RWPE2 (cell line): ENCODE results near the gene OSCP1.

Experiments used
- ATAC-seq: fragments of 200-7000 bp; cut with Tn5 transposase; 3 replicates; pipeline ENCODE4 v1.9.1; 2021; ENCODE audit warnings: low read depth
- DNase-seq: peaks from one replicate; pipeline ENCODE4 v3.0.0-alpha.2; 2020; ENCODE audit warnings: low spot score
- H3K27ac ChIP-seq: fragments of 450-650 bp; 2 replicates; pipeline ENCODE4 v1.5.1; 2017; ENCODE audit warnings: mild to moderate bottlenecking; ENCODE audit not compliant: poor library complexity, severe bottlenecking
- H3K27me3 ChIP-seq: fragments of 250-450 bp; sonication (Bioruptor Pico); 2 replicates; pipeline ENCODE4 v1.5.1; 2021; ENCODE audit warnings: mild to moderate bottlenecking, moderate library complexity; ENCODE audit not compliant: insufficient read depth, poor library complexity, severe bottlenecking
- H3K36me3 ChIP-seq: fragments of 250-450 bp; sonication (Bioruptor Pico); 2 replicates; pipeline ENCODE4 v1.5.1; 2020; ENCODE audit warnings: low read depth, mild to moderate bottlenecking, moderate library complexity
- H3K4me1 ChIP-seq: fragments of 250-450 bp; sonication (Bioruptor Pico); 2 replicates; pipeline ENCODE4 v1.5.1; 2021; ENCODE audit warnings: mild to moderate bottlenecking, moderate library complexity; ENCODE audit not compliant: insufficient read depth, poor library complexity, severe bottlenecking
- H3K4me3 ChIP-seq: fragments of 250-450 bp; sonication (Bioruptor Pico); 2 replicates; pipeline ENCODE4 v1.5.1; 2021; ENCODE audit warnings: mild to moderate bottlenecking, moderate library complexity; ENCODE audit not compliant: severe bottlenecking
- H3K9me3 ChIP-seq: fragments of 250-450 bp; sonication (Bioruptor Pico); 2 replicates; pipeline ENCODE4 v1.5.1; 2021; ENCODE audit warnings: mild to moderate bottlenecking, moderate library complexity; ENCODE audit not compliant: severe bottlenecking
- TF ChIP-seq, protein P1 (sequence below): fragments of 450-650 bp; IDR thresholded peaks from one replicate; pipeline ENCODE4 v1.5.1; 2017; ENCODE audit warnings: mild to moderate bottlenecking, moderate library complexity; ENCODE audit not compliant: poor library complexity, severe bottlenecking

Gene OSCP1

DNA sequence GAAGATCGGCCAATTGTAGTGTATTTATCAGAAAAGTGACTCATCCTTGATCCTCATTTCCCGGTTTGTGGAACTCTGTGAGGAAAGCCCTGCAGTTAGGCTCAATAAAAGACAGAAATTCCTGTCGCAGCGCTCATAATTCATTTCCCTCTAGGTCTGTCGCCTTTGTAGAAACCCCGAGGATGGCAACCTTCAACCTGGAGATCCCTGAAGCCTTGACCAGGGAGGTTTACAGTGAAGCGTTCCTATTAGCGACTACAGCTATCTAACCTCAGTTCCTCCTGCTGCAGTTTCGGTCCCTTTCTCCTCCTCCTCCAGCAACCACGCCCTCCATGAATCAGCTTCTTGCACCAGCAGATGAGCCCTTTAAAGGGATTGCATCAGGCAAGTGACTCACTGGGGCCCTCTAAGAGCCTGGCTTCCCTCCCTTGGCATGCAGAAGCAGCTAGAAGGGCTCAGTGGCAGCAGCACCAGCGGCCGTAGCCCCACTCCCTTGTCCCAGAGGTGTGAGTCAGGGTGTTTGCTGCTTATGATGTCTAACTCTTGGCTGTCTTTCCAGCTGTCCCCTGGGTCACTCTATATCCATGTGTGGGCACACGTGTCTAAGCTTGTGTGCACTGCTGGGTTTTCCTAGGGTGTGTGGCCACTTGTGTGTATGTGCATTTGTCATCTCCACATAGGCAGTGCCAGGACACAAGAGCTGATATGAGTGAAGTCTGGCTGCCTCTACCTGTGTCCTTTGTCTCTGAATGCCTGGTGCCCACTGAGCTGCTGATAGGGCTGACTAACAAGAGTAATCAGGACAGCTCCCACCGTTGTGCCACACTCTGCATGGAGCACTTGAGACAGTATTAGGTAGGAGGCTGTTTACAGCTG lies 63.7 kb downstream of the OSCP1 start:
- TF ChIP-seq, protein P1, sequence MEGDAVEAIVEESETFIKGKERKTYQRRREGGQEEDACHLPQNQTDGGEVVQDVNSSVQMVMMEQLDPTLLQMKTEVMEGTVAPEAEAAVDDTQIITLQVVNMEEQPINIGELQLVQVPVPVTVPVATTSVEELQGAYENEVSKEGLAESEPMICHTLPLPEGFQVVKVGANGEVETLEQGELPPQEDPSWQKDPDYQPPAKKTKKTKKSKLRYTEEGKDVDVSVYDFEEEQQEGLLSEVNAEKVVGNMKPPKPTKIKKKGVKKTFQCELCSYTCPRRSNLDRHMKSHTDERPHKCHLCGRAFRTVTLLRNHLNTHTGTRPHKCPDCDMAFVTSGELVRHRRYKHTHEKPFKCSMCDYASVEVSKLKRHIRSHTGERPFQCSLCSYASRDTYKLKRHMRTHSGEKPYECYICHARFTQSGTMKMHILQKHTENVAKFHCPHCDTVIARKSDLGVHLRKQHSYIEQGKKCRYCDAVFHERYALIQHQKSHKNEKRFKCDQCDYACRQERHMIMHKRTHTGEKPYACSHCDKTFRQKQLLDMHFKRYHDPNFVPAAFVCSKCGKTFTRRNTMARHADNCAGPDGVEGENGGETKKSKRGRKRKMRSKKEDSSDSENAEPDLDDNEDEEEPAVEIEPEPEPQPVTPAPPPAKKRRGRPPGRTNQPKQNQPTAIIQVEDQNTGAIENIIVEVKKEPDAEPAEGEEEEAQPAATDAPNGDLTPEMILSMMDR: no peak
- DNase-seq (peak; percentile 98), ATAC-seq (peak; percentile 77)
- Histone ChIP-seq H3K27me3 (no peaks in the 10 kb centered on the region), H3K4me3 (peak overlapping the region; percentile 39), H3K36me3 (0 out of 2 replicates have a peak, but pooled peaks cover 4% of the 10 kb centered on the region), H3K27ac (peak overlapping the region; percentile 80), H3K9me3 (no peaks in the 10 kb centered on the region), H3K4me1 (peaks cover 10% of the 10 kb centered on the region)

DNA sequence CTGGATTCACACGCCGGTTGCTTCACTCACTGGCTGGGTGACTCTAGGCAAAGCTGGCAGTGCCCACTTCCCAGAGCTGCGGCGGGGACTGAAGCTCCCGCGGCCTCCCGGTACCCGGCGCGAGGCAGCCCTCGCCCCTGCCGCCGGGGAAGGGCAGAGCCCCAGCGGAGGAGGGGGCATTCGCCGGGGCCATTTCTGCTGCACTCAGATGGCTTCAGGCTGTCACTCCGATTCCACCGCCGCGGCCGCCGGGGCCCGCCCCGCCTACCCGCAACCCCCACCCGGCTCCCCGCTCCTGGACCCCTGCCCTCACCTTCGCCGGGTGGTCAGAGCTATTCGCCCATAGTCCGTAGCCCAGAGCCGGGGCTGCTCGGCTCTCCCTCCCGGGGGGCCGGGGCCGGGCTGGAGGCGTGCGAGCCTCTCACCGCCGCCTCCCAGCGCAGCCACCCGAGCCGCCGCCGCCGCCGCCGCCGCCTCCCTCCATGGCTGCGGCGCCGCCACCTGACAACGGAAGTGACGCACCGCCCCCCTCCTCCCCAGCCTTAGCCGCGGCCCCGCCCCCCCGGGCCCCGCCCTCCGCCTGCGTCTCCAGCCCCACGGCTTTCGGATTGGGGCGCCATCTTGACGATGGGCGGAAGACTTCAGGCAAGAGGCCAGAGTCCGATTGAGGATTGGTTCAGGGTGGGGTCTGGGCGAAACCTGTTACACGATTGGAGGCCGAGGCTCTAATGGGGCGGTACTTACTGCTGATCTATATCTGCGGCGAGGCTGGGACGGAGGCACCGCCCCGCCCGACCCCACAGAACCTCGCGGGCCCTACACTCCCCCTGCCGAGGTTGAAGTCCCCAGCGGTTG lies 64.6 kb downstream of the OSCP1 start, which contains the start of gene STK40:
TSS of gene STK40 (minus strand) at position 515 of the 855 bp plus-strand sequence. CDS start 24,592 bp downstream, outside the sequence.
- peak; percentile 87 for ATAC-seq
- TF ChIP-seq, protein P1: no peak
- peak within 1 kb of the TSS; percentile 80 for H3K27ac ChIP-seq

DNA sequence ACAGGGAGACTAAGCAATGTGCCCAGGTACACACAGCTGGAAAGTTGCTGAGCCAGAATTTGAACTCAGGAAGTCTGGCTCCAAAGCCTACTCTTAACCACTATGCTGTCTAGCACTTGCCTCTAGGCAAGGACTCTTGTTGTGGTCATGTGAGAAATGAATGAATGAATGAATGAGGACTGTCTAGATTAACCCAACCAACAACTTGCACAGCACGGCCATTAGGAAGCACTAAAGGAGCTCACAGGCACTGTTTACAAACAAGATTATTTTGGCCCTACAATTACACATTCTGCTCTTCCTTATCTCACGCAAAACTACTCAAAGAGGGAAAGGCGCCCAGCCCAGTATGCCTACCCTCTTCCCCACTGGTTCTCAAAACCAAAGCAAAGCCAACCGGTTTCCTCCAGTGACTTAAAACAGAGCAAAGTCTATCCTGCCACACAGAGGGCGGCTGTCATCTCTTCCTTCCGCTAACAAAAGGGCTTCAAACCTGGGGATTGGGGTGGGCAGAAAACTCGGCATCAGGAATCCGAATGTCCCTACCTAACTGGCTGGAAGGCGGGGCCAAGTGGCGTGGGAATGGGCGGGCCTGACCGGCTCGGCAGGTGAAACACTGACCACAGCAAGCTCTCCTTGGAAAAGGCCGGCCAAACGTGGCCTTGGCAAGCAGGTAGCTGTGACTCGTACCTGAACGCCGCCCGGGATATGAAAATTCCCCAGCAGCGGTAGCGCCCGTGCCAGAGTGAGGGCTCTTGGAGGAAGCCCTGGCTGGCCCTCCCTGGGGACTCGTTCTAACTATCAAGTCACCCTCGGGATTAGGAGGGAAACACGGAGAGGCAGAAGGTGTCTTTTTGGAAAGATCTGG lies 65.5 kb downstream of the OSCP1 start:
- TF ChIP-seq, protein P1: no peak
- H3K4me1 ChIP-seq: peaks cover 10% of the 10 kb centered on the region
- peak; percentile 18; the same call in 2 of the 3 replicates for ATAC-seq
- no peaks in the 10 kb centered on the region for H3K9me3 ChIP-seq
- H3K4me3 ChIP-seq: peak overlapping the region; percentile 90
- no peaks in the 10 kb centered on the region for H3K27me3 ChIP-seq
- H3K27ac ChIP-seq: peak overlapping the region; percentile 80
- peak; percentile 77 for DNase-seq
- H3K36me3 ChIP-seq: 0 out of 2 replicates have a peak, but pooled peaks cover 4% of the 10 kb centered on the region

More for the DNA sequence above, 64.6 kb downstream of the OSCP1 start, which contains the start of gene STK40:
- Histone ChIP-seq H3K9me3 (no peaks in the 10 kb centered on the region), H3K36me3 (0 out of 2 replicates have a peak, but pooled peaks cover 4% of the 10 kb centered on the region), H3K27me3 (no peaks in the 10 kb centered on the region), H3K4me3 (peak within 1 kb of the TSS; percentile 90), H3K4me1 (peaks cover 10% of the 10 kb centered on the region)
- DNase-seq: peak; percentile 98

DNA sequence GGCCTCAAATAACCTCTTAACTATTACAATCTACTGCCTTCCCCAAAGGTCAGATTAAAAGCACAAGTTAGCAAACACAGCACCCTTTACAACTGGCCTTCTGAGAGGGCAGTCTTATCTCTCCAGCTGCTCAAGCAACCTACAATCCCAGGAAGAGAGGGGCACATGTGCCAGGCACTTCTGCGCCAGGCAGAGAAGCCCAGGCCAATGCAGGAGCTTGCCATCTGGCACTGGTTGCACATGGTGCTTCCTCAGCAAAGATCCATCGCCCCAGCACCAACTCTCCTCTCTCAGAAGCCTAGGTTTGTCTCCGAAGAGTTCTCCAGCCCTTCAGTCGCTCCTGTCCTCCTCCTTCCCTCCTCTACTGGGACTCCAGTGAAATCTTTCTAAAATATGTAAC lies 67.0 kb downstream of the OSCP1 start:
- Histone ChIP-seq H3K27ac (no peak overlapping the region), H3K9me3 (no peaks in the 10 kb centered on the region), H3K4me1 (peaks cover 10% of the 10 kb centered on the region), H3K27me3 (no peaks in the 10 kb centered on the region), H3K4me3 (no peak overlapping the region), H3K36me3 (0 out of 2 replicates have a peak, but pooled peaks cover 4% of the 10 kb centered on the region)
- DNase-seq: no peak
- TF ChIP-seq, protein P1: no peak
- no peak for ATAC-seq
